Calu3 (cell line): ENCODE data around the gene CHID1. TPM values are rescaled to one million over a fixed set of nuclear protein-coding genes. Genes with fewer than 3 reads are reported as not detected.

Source experiments
- BruUV-seq: library from RNA; stranded (reverse); fragments of 400-500 nt; replicated peaks from 2 replicates; lab custom pipeline; 2021; lab: Mats Ljungman, UMichigan
- CTCF ChIA-PET: fragments of 300-600 bp; sonication (Branson Sonifier 250); formaldehyde crosslinking; loops from one replicate; lab custom pipeline; 2022; ENCODE audit warnings: antibody characterized with exemption; lab: Charles Lee
- DNase-seq: peaks from one replicate; pipeline ENCODE4 v3.0.0; 2022
- H3K27ac Mint-ChIP-seq: one replicate; pipeline ENCODE4 v1.8.0; 2022; ENCODE audit warnings: mixed read lengths; ENCODE audit not compliant: unreplicated experiment
- H3K27me3 Mint-ChIP-seq: one replicate; pipeline ENCODE4 v1.8.0; 2022; ENCODE audit warnings: mixed read lengths; ENCODE audit not compliant: unreplicated experiment
- H3K36me3 Mint-ChIP-seq: one replicate; pipeline ENCODE4 v1.8.0; 2022; ENCODE audit warnings: mild to moderate bottlenecking, moderate library complexity, mixed read lengths; ENCODE audit not compliant: insufficient read depth, unreplicated experiment
- H3K4me1 Mint-ChIP-seq: one replicate; pipeline ENCODE4 v1.8.0; 2022; ENCODE audit warnings: mild to moderate bottlenecking, low read depth, mixed read lengths; ENCODE audit not compliant: unreplicated experiment
- H3K4me3 Mint-ChIP-seq: one replicate; pipeline ENCODE4 v1.8.0; 2022; ENCODE audit warnings: mild to moderate bottlenecking, low read depth, moderate library complexity, mixed read lengths; ENCODE audit not compliant: unreplicated experiment
- H3K9me3 Mint-ChIP-seq: one replicate; pipeline ENCODE4 v1.8.0; 2022; ENCODE audit warnings: low read depth, mixed read lengths; ENCODE audit not compliant: unreplicated experiment
- CTCF ChIP-seq: fragments of 200-600 bp; IDR thresholded peaks from one replicate; pipeline ENCODE4 v1.8.0; 2022; ENCODE audit warnings: antibody characterized with exemption; ENCODE audit not compliant: unreplicated experiment
- intact Hi-C: fragments of 100-400 bp; cut with micrococcal nuclease; formaldehyde crosslinking; loops from one replicate; pipeline ENCODE4 v1.10.0; 2022; ENCODE audit not compliant: unreplicated experiment
- total RNA-seq: library from RNA; stranded (reverse); gene quantifications from 2 replicates; pipeline ENCODE4 v1.2.3, GENCODE V29; 2022

The CHID1 gene
- total RNA-seq, 1 experiment from 2014 or later, result 134 TPM

GRCh38 chr11:928786-929185, 18.2 kb upstream of the CHID1 start:
- no peak for DNase-seq
- Mint-ChIP-seq H3K27ac (no peak overlapping the region), H3K27me3 (no peaks in the 10 kb centered on the region), H3K4me3 (peak overlapping the region; percentile 22), H3K36me3 (peaks cover 38% of the 10 kb centered on the region), H3K4me1 (peaks cover 17% of the 10 kb centered on the region), H3K9me3 (no peaks in the 10 kb centered on the region)
- BruUV-seq, result no TSS peak
- CTCF ChIA-PET, result no interaction called here
- no peak for TF ChIP-seq CTCF
- intact Hi-C loops, result loop anchor here (10.0 kb wide), 1 partner anchor 116 kb away; no protein-coding TSS in a partner anchor

DNA sequence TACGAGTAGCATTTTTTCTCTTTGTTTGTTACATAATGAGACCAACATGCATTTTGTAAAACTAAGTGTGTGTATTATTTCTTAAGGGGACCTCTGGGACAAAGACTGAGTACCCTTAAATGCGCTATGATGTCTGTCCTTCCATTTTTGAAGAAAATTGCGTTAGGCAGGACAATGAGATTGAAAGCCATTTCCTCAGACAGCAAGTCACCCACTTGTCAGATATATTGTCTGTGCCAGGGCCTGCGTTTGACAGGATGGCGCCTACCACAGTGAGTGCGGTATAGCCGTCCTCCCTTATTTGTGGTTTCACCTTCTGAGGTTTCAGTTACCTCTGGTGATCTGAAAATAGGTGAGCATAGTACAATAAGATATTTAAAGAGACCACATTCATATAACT, 17.3 kb upstream of the CHID1 start:
- DNase-seq, result no peak
- BruUV-seq, result no TSS peak
- CTCF ChIA-PET, result no interaction called here
- H3K9me3 Mint-ChIP-seq, result no peaks in the 10 kb centered on the region
- no peak overlapping the region for H3K27ac Mint-ChIP-seq
- H3K4me1 Mint-ChIP-seq, result peaks cover 17% of the 10 kb centered on the region
- H3K4me3 Mint-ChIP-seq, result no peak overlapping the region
- intact Hi-C loops, result loop anchor here (10.0 kb wide), 1 partner anchor 117 kb away; no protein-coding TSS in a partner anchor
- no peaks in the 10 kb centered on the region for H3K27me3 Mint-ChIP-seq
- H3K36me3 Mint-ChIP-seq, result peaks cover 36% of the 10 kb centered on the region
- no peak for TF ChIP-seq CTCF

GRCh38 chr11:926341-926916, 15.8 kb upstream of the CHID1 start:
- peaks cover 31% of the 10 kb centered on the region for H3K36me3 Mint-ChIP-seq
- H3K27me3 Mint-ChIP-seq, result no peaks in the 10 kb centered on the region
- TSS peak; percentile 22 for BruUV-seq
- peak overlapping the region; percentile 82 for H3K4me3 Mint-ChIP-seq
- intact Hi-C loops, result loop anchor here (10.0 kb wide), 1 partner anchor 118 kb away; no protein-coding TSS in a partner anchor
- H3K27ac Mint-ChIP-seq, result peak overlapping the region; percentile 56
- H3K4me1 Mint-ChIP-seq, result peaks cover 17% of the 10 kb centered on the region
- CTCF ChIA-PET, result interaction anchor here (1.2 kb wide), 1 partner anchor 26 kb away, joined by 3 read pairs; no protein-coding TSS in a partner anchor
- DNase-seq, result no peak
- no peaks in the 10 kb centered on the region for H3K9me3 Mint-ChIP-seq
- no peak for TF ChIP-seq CTCF

GRCh38 chr11:925496-926301, 15.1 kb upstream of the CHID1 start, which contains the start of gene AP2A2:
Gene AP2A2 (plus strand): TSS chr11:925870. CDS start chr11:926022, 152 bp downstream.
- BruUV-seq, result no TSS peak
- Mint-ChIP-seq H3K36me3 (peaks cover 26% of the 10 kb centered on the region), H3K27me3 (no peaks in the 10 kb centered on the region), H3K9me3 (no peaks in the 10 kb centered on the region), H3K4me3 (peak within 1 kb of the TSS; percentile 82), H3K27ac (peak within 1 kb of the TSS; percentile 56), H3K4me1 (peaks cover 10% of the 10 kb centered on the region)
- DNase-seq, result peak; percentile 95
- intact Hi-C loops, result loop anchor here (10.0 kb wide), 1 partner anchor 119 kb away; no protein-coding TSS in a partner anchor
- CTCF ChIA-PET, result interaction anchor here (0.7 kb wide), 1 partner anchor 205 kb away, joined by 4 read pairs; no protein-coding TSS in a partner anchor
- peak; percentile 88 for TF ChIP-seq CTCF
